Vagina (tissue), 2 donors: ENCODE results near the gene SON.

Experiments
- POLR2A ChIP-seq, 2 donors: fragments of 450-650 bp; IDR thresholded peaks; one replicate each; pipeline ENCODE4 v1.6.1; 2017; ENCODE audit warnings: antibody characterized with exemption in 2 of 2, mild to moderate bottlenecking in 2 of 2, moderate library complexity in 2 of 2
- TF ChIP-seq, protein P1 (sequence below), 3 experiments: fragments of 450-650 bp in 2 of 3; fragments of 200-600 bp in 1 of 3; sonication (generic) in 1 of 3; IDR thresholded peaks; one replicate each; pipeline ENCODE4 v1.5.1; 2017 to 2019; ENCODE audit warnings: antibody characterized with exemption in 3 of 3, mild to moderate bottlenecking in 2 of 3, moderate library complexity in 2 of 3

DNA sequence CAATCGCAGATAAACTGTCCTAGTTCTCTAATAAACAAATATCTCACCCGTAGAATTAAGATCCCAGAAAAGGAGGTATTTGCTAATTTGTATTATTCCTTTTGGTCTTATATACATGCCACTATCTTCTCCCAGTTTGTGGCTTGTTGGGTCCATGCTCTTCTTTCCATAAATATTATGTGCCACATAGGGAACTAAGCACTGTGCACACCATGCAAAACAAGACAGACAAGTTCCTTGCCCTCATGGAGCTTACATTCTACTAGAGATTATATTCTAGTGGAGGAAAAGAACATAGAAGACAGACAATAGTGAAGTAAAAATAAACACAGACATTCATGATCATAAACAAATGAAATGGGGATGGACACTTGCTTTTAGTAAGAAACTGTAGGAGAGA, 5.6 kb upstream of the SON start:
- TF ChIP-seq, protein P1, sequence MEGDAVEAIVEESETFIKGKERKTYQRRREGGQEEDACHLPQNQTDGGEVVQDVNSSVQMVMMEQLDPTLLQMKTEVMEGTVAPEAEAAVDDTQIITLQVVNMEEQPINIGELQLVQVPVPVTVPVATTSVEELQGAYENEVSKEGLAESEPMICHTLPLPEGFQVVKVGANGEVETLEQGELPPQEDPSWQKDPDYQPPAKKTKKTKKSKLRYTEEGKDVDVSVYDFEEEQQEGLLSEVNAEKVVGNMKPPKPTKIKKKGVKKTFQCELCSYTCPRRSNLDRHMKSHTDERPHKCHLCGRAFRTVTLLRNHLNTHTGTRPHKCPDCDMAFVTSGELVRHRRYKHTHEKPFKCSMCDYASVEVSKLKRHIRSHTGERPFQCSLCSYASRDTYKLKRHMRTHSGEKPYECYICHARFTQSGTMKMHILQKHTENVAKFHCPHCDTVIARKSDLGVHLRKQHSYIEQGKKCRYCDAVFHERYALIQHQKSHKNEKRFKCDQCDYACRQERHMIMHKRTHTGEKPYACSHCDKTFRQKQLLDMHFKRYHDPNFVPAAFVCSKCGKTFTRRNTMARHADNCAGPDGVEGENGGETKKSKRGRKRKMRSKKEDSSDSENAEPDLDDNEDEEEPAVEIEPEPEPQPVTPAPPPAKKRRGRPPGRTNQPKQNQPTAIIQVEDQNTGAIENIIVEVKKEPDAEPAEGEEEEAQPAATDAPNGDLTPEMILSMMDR (IDR thresholded peaks at IDR 0.05): no peak
- no peak for TF ChIP-seq POLR2A (IDR thresholded peaks at IDR 0.05)
